GM21423 (cell line): ENCODE results near the gene ROPN1B.

Experiments used
- ATAC-seq: cut with Tn5 transposase; IDR thresholded peaks from one replicate; pipeline ENCODE4 v1.9.1; 2021; ENCODE audit warnings: mild to moderate bottlenecking, moderate library complexity; ENCODE audit not compliant: unreplicated experiment

Gene ROPN1B

GRCh38 chr3:126026277-126026751 lies 57.3 kb downstream of the ROPN1B start:
- no peak for ATAC-seq

- ATAC-seq, result no peak
Measured at GRCh38 chr3:126026761-126027160, 57.8 kb downstream of the ROPN1B start.

- ATAC-seq, result no peak
Measured at GRCh38 chr3:126028096-126028495, 59.1 kb downstream of the ROPN1B start.

- no peak for ATAC-seq
Measured at GRCh38 chr3:126029241-126029640, 60.3 kb downstream of the ROPN1B start.

- no peak for ATAC-seq
Measured at GRCh38 chr3:126030455-126030854, 61.5 kb downstream of the ROPN1B start.

GRCh38 chr3:126031981-126032471 lies 63.0 kb downstream of the ROPN1B start:
- ATAC-seq, result no peak
